H1 (cell line): ENCODE results near the gene SEMA3C. TPM values are rescaled to one million over a fixed set of nuclear protein-coding genes. Genes with fewer than 3 reads are reported as not detected.

ENCODE experiments used
- CTCF ChIA-PET: fragments of 300-600 bp; sonication (Branson Sonifier 250); formaldehyde crosslinking; loops from one replicate; lab custom pipeline; 2021; ENCODE audit not compliant: partially characterized antibody; lab: Charles Lee
- POLR2A ChIA-PET: fragments of 300-600 bp; sonication (Branson Sonifier 250); formaldehyde crosslinking; loops from one replicate; lab custom pipeline; 2021; ENCODE audit warnings: inconsistent platforms; ENCODE audit not compliant: partially characterized antibody; lab: Charles Lee
- DNase-seq, 2 experiments: peaks; one replicate each; pipeline versions ENCODE4 v3.0.0 to v3.0.0-alpha.2; 2010 to 2022; ENCODE audit warnings: low spot score in 2 of 2, low read depth in 1 of 2, mixed read lengths in 1 of 2
- FAIRE-seq: peaks from 2 replicates; lab custom pipeline; 2011; peaks lifted over from hg19 to GRCh38; lab: Jason Lieb, UNC
- H2AFZ ChIP-seq: 2 replicates; pipeline ENCODE4 v1.8.1; 2012; ENCODE audit warnings: low read length, inconsistent platforms
- H2AK5ac ChIP-seq: 2 replicates; pipeline ENCODE4 v1.6.1; 2013; ENCODE audit warnings: low read depth, low read length
- H2BK120ac ChIP-seq: replicated peaks from 2 replicates; pipeline ENCODE3; 2013; ENCODE audit warnings: low read depth, low read length, inconsistent platforms
- H2BK12ac ChIP-seq: 2 replicates; pipeline ENCODE4 v1.6.1; 2013; ENCODE audit warnings: low read depth, low read length
- H2BK15ac ChIP-seq: 2 replicates; pipeline ENCODE4 v1.6.1; 2013; ENCODE audit warnings: low read length
- H2BK20ac ChIP-seq: 2 replicates; pipeline ENCODE4 v1.6.1; 2013; ENCODE audit warnings: low read length
- H2BK5ac ChIP-seq: 2 replicates; pipeline ENCODE4 v1.6.1; 2013; ENCODE audit warnings: low read depth, low read length
- H3K14ac ChIP-seq: 2 replicates; pipeline ENCODE4 v1.6.1; 2013; ENCODE audit warnings: inconsistent platforms; ENCODE audit not compliant: insufficient read length
- H3K18ac ChIP-seq: 2 replicates; pipeline ENCODE4 v1.6.1; 2013; ENCODE audit warnings: low read length; ENCODE audit errors: extremely low read depth
- H3K23ac ChIP-seq: 2 replicates; pipeline ENCODE4 v1.6.1; 2013; ENCODE audit warnings: inconsistent platforms; ENCODE audit not compliant: insufficient read length
- H3K23me2 ChIP-seq: 2 replicates; pipeline ENCODE4 v1.6.1; 2013; ENCODE audit warnings: low read depth, low read length
- H3K27ac ChIP-seq: 2 replicates; pipeline ENCODE4 v1.6.1; 2011; ENCODE audit warnings: low read depth, low read length, inconsistent platforms
- H3K27me3 ChIP-seq, 4 experiments: replicated peaks in 1 of 4; 1 replicate in 1 of 4; 2 replicates in 3 of 4; pipeline versions ENCODE4 v1.6.1 to v1.8.1; 2011 to 2013; ENCODE audit warnings: low read length in 3 of 4, mild to moderate bottlenecking in 3 of 4, inconsistent platforms in 2 of 4, mixed read lengths in 2 of 4, moderate library complexity in 1 of 4; ENCODE audit not compliant: control insufficient read depth in 3 of 4, insufficient read depth in 3 of 4; ENCODE audit errors: extremely low read depth in 1 of 4
- H3K36me3 ChIP-seq, 4 experiments: 2 replicates each; pipeline versions ENCODE4 v1.6.1 to v1.8.1; 2011 to 2013; ENCODE audit warnings: mild to moderate bottlenecking in 4 of 4, low read length in 3 of 4, moderate library complexity in 2 of 4, control low read depth in 1 of 4, inconsistent platforms in 1 of 4; ENCODE audit not compliant: insufficient read depth in 4 of 4, control insufficient read depth in 2 of 4
- H3K4ac ChIP-seq: replicated peaks from 2 replicates; pipeline ENCODE3; 2013; ENCODE audit warnings: low read length, low read depth, mixed read lengths, inconsistent platforms; ENCODE audit not compliant: insufficient read length
- H3K4me1 ChIP-seq, 4 experiments: replicated peaks in 1 of 4; 1 replicate in 1 of 4; 2 replicates in 3 of 4; pipeline versions ENCODE4 v1.6.1 to v1.8.1; 2011 to 2013; ENCODE audit warnings: low read length in 3 of 4, inconsistent platforms in 2 of 4, mixed read lengths in 1 of 4; ENCODE audit not compliant: insufficient read depth in 4 of 4, control insufficient read depth in 3 of 4
- H3K4me2 ChIP-seq, 2 experiments: 2 replicates each; pipeline versions ENCODE4 v1.6.1 to v1.8.1; 2011 to 2013; ENCODE audit warnings: low read depth in 2 of 2, low read length in 2 of 2, control low read depth in 1 of 2, inconsistent platforms in 1 of 2, mild to moderate bottlenecking in 1 of 2; ENCODE audit not compliant: insufficient read depth in 1 of 2
- H3K4me3 ChIP-seq, 4 experiments: fragments of 200-600, 300-600 bp in 1 of 4; sonication (generic), shearing (Covaris generic), sonication (Bioruptor Twin) in 1 of 4; 2 replicates each; pipeline versions ENCODE4 v1.5.1 to v1.8.1; 2011 to 2016; ENCODE audit warnings: low read length in 4 of 4, low read depth in 3 of 4, control low read depth in 2 of 4, inconsistent platforms in 2 of 4, mild to moderate bottlenecking in 2 of 4, mixed read lengths in 1 of 4, moderate library complexity in 1 of 4; ENCODE audit not compliant: insufficient read depth in 2 of 4; ENCODE audit errors: extremely low read depth in 1 of 4
- H3K56ac ChIP-seq: replicated peaks from 2 replicates; pipeline ENCODE3; 2013; ENCODE audit warnings: low read depth, mild to moderate bottlenecking, mixed read lengths, low read length, inconsistent platforms; ENCODE audit not compliant: insufficient read length
- H3K79me1 ChIP-seq: 2 replicates; pipeline ENCODE4 v1.6.1; 2013; ENCODE audit warnings: low read depth, low read length, control low read depth
- H3K79me2 ChIP-seq, 2 experiments: 2 replicates each; pipeline versions ENCODE4 v1.6.1 to v1.8.1; 2012 to 2013; ENCODE audit warnings: low read length in 2 of 2, mild to moderate bottlenecking in 2 of 2, inconsistent platforms in 1 of 2; ENCODE audit not compliant: insufficient read depth in 2 of 2, control insufficient read depth in 1 of 2
- H3K9ac ChIP-seq, 4 experiments: replicated peaks in 1 of 4; 1 replicate in 1 of 4; 2 replicates in 3 of 4; pipeline versions ENCODE4 v1.6.1 to v1.8.1; 2011 to 2013; ENCODE audit warnings: low read depth in 3 of 4, low read length in 3 of 4, control low read depth in 2 of 4, mild to moderate bottlenecking in 2 of 4, moderate library complexity in 2 of 4, inconsistent platforms in 1 of 4; ENCODE audit errors: extremely low read depth in 1 of 4
- H3K9me3 ChIP-seq, 2 experiments: 2 replicates each; pipeline versions ENCODE4 v1.6.1 to v1.8.1; 2012 to 2013; ENCODE audit warnings: mild to moderate bottlenecking in 2 of 2, moderate library complexity in 2 of 2, control low read depth in 1 of 2, inconsistent platforms in 1 of 2, low read depth in 1 of 2, low read length in 1 of 2, mixed read lengths in 1 of 2; ENCODE audit not compliant: insufficient read depth in 2 of 2
- H4K20me1 ChIP-seq, 2 experiments: replicated peaks in 1 of 2; 2 replicates each; pipeline versions ENCODE3 to v1.8.1; 2011 to 2013; ENCODE audit warnings: inconsistent platforms in 2 of 2, low read length in 2 of 2, mild to moderate bottlenecking in 1 of 2; ENCODE audit not compliant: insufficient read depth in 2 of 2, control insufficient read depth in 1 of 2
- H4K5ac ChIP-seq: 2 replicates; pipeline ENCODE4 v1.6.1; 2013; ENCODE audit warnings: low read length, low read depth, mixed read lengths, inconsistent platforms; ENCODE audit not compliant: insufficient read length
- H4K8ac ChIP-seq: 2 replicates; pipeline ENCODE4 v1.8.0; 2013; ENCODE audit warnings: mild to moderate bottlenecking, moderate library complexity, low read length, inconsistent platforms; ENCODE audit not compliant: insufficient read depth; ENCODE audit errors: extremely low read depth
- H4K91ac ChIP-seq: replicated peaks from 2 replicates; pipeline ENCODE3; 2013; ENCODE audit warnings: low read length, mixed read lengths, inconsistent platforms; ENCODE audit not compliant: insufficient read length
- ASH2L ChIP-seq: fragments of 200-600, 300-600 bp; sonication (generic); IDR thresholded peaks from one replicate; pipeline ENCODE4 v1.7.1; 2017; ENCODE audit warnings: low read length
- FOSL1 ChIP-seq: IDR thresholded peaks from 2 replicates; pipeline ENCODE4 v1.6.1; 2011; ENCODE audit warnings: mild to moderate bottlenecking, low read depth, low read length, moderate library complexity; ENCODE audit not compliant: insufficient read depth
- MAX ChIP-seq: IDR thresholded peaks from 2 replicates; pipeline ENCODE4 v1.6.1; 2012; ENCODE audit warnings: inconsistent platforms
- WGBS, 2 experiments: shearing (Covaris generic) in 1 of 2; methylation state at CpG; one replicate each; pipeline versions ENCODE4 v1.1.6 to v1.1.7; 2013 to 2015; ENCODE audit warnings: low lambda C conversion rate in 2 of 2, mixed read lengths in 2 of 2, inconsistent platforms in 1 of 2, low coverage in 1 of 2, missing lambda C conversion rate in 1 of 2; ENCODE audit not compliant: insufficient replicate concordance in 2 of 2, insufficient coverage in 1 of 2, insufficient read length in 1 of 2; ENCODE audit errors: extremely low coverage in 1 of 2, missing lambda C conversion rate in 1 of 2; 5-methylcytosine and 5-hydroxymethylcytosine counted together
- polyA plus RNA-seq, 7 experiments: library from polyadenylated mRNA; depleted of rRNA in 3 of 7; stranded (reverse) in 5 of 7; unstranded in 2 of 7; fragments of >200 nt in 5 of 7; fragments of 200-250 nt in 2 of 7; gene quantifications; 1 replicate in 5 of 7; 2 replicates in 1 of 7; 4 replicates in 1 of 7; pipeline versions ENCODE4 v1.2.1 to v1.2.3, GENCODE V29; 2011 to 2013; ENCODE audit warnings: missing spikeins in 2 of 7, mixed read lengths in 2 of 7
- total RNA-seq: library from RNA; stranded (reverse); fragmentation: NEBNext Ultra II Directional; extraction: Animal tissue kit (Norgen Biotek cat#: 25700); gene quantifications from 2 replicates; pipeline ENCODE4 v1.2.1, GENCODE V29; 2021

The SEMA3C gene
- total and polyA plus RNA-seq, 2 of the 8 experiments (the other 6 are each of a cell fraction or from before 2014, with no cell fraction given), result 0.15 to 1.4 TPM

GRCh38 chr7:80824253-80824652 lies 94.6 kb downstream of the SEMA3C start:
- H3K4me2 ChIP-seq, result no peak overlapping the region

More at GRCh38 chr7:80824253-80824652, 94.6 kb downstream of the SEMA3C start:
- no peak overlapping the region for H3K18ac ChIP-seq
- H3K56ac ChIP-seq, result no peak overlapping the region
- no peak overlapping the region for H2BK15ac ChIP-seq
- H3K4me3 ChIP-seq, result no peak overlapping the region
- WGBS, 2 experiments, result 89% methylated on average over 5 of the region's 5 CpGs; no CpG with 5 or more reads in 1 of the 2 experiments
- H3K4me1 ChIP-seq, result no peaks in the 10 kb centered on the region
- no peak overlapping the region for H4K8ac ChIP-seq
- H2AK5ac ChIP-seq, result no peak overlapping the region
- ChIA-PET CTCF (no interaction called here), POLR2A (no interaction called here)
- no peaks in the 10 kb centered on the region for H3K79me2 ChIP-seq
- H2BK120ac ChIP-seq, result no peak overlapping the region
- H2AFZ ChIP-seq, result no peak overlapping the region
- FAIRE-seq (no peak), DNase-seq (no peak)
- H3K27me3 ChIP-seq, result no peaks in the 10 kb centered on the region
- H3K23ac ChIP-seq, result no peak overlapping the region
- no peak overlapping the region for H2BK20ac ChIP-seq
- no peak overlapping the region for H2BK12ac ChIP-seq
- H3K23me2 ChIP-seq, result no peaks in the 10 kb centered on the region
- no peak overlapping the region for H2BK5ac ChIP-seq
- no peak overlapping the region for H4K91ac ChIP-seq
- H3K4ac ChIP-seq, result no peak overlapping the region
- H3K36me3 ChIP-seq, result no peaks in the 10 kb centered on the region
- no peak overlapping the region for H3K14ac ChIP-seq
- no peaks in the 10 kb centered on the region for H3K9me3 ChIP-seq
- H4K5ac ChIP-seq, result no peak overlapping the region
- H3K27ac ChIP-seq, result no peak overlapping the region
- no peaks in the 10 kb centered on the region for H4K20me1 ChIP-seq
- no peaks in the 10 kb centered on the region for H3K79me1 ChIP-seq
- TF ChIP-seq MAX (no peak), ASH2L (no peak), FOSL1 (no peak)
- no peak overlapping the region for H3K9ac ChIP-seq
